ENCODE measurements around the gene PHAF1. TPM values are rescaled to one million over a fixed set of nuclear protein-coding genes. Genes with fewer than 3 reads are reported as not detected.

PHAF1 gene
- total RNA-seq, 4 donors from 2014 or later, result 44.0 to 60.9 (median 53.1) TPM

DNA sequence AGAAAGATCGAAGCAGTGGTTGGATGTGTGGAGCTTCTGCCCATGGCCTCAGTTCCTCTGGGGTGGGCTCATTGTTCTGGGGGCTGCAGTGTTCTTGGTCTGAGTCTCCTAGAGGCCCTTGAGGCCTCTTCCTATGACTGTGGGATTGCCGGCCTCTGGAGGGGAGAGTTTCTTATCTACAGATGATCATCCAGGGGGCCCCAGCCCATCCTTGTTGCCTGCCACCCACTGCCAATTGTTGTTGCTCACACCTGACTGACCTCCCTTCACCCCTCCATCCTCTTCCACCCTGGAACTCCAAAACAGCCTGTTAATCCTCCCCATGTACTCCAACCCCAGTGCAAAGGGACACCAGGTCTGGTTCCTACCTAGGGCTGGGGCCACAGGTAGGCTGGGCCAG lies 35.2 kb downstream of the PHAF1 start:
- peaks cover 85% of the 10 kb centered on the region for H3K36me3 ChIP-seq

DNA sequence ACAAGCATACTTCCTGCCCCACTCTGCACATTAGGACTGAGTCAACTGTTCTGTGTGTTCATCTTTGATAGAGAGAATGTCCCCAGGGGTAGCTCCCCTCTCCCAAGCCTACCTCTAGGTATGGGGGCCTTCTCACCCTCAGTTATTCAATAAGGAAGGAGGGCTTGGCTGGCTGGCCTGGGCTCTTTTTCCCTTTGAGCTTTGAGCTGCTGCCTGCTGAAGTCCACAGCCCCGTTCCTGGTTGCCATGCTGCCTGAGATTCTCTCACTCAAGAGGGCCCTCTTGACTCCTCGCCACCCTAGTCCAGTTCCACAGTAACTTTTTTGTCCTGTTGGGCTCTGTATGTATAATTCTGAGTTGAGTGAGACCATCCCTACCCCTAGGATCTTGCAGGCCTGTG lies 36.0 kb downstream of the PHAF1 start:
- 93% methylated on average over 2 of the region's 2 CpGs for WGBS
- DNase-seq (ENCODE audit: low spot score in 2 of 2), result no peak
- Histone ChIP-seq H3K27ac (no peak overlapping the region), H3K9me3 (no peaks in the 10 kb centered on the region), H3K4me1 (peaks cover 15% of the 10 kb centered on the region), H3K36me3 (peaks cover 77% of the 10 kb centered on the region), H3K27me3 (no peaks in the 10 kb centered on the region), H3K4me3 (no peak overlapping the region)
- TF ChIP-seq, protein P1, sequence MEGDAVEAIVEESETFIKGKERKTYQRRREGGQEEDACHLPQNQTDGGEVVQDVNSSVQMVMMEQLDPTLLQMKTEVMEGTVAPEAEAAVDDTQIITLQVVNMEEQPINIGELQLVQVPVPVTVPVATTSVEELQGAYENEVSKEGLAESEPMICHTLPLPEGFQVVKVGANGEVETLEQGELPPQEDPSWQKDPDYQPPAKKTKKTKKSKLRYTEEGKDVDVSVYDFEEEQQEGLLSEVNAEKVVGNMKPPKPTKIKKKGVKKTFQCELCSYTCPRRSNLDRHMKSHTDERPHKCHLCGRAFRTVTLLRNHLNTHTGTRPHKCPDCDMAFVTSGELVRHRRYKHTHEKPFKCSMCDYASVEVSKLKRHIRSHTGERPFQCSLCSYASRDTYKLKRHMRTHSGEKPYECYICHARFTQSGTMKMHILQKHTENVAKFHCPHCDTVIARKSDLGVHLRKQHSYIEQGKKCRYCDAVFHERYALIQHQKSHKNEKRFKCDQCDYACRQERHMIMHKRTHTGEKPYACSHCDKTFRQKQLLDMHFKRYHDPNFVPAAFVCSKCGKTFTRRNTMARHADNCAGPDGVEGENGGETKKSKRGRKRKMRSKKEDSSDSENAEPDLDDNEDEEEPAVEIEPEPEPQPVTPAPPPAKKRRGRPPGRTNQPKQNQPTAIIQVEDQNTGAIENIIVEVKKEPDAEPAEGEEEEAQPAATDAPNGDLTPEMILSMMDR (IDR thresholded peaks at IDR 0.05), result no peak
- no peak for TF ChIP-seq POLR2A (IDR thresholded peaks at IDR 0.05)
- no peak for TF ChIP-seq EP300 (IDR thresholded peaks at IDR 0.05)
- TF ChIP-seq POLR2AphosphoS5 (IDR thresholded peaks at IDR 0.05), result no peak

More for the DNA sequence above, 35.2 kb downstream of the PHAF1 start:
- no peak for DNase-seq (ENCODE audit: low spot score in 2 of 2)
- 100% methylated on average over 2 of the region's 2 CpGs for WGBS
- Histone ChIP-seq H3K9me3 (no peaks in the 10 kb centered on the region), H3K27me3 (no peaks in the 10 kb centered on the region), H3K4me1 (peaks cover 7% of the 10 kb centered on the region), H3K4me3 (no peak overlapping the region), H3K27ac (no peak overlapping the region)
- no peak for TF ChIP-seq POLR2AphosphoS5 (IDR thresholded peaks at IDR 0.05)
- TF ChIP-seq, protein P1 (IDR thresholded peaks at IDR 0.05), result no peak
- TF ChIP-seq EP300 (IDR thresholded peaks at IDR 0.05), result no peak
- no peak for TF ChIP-seq POLR2A (IDR thresholded peaks at IDR 0.05)

DNA sequence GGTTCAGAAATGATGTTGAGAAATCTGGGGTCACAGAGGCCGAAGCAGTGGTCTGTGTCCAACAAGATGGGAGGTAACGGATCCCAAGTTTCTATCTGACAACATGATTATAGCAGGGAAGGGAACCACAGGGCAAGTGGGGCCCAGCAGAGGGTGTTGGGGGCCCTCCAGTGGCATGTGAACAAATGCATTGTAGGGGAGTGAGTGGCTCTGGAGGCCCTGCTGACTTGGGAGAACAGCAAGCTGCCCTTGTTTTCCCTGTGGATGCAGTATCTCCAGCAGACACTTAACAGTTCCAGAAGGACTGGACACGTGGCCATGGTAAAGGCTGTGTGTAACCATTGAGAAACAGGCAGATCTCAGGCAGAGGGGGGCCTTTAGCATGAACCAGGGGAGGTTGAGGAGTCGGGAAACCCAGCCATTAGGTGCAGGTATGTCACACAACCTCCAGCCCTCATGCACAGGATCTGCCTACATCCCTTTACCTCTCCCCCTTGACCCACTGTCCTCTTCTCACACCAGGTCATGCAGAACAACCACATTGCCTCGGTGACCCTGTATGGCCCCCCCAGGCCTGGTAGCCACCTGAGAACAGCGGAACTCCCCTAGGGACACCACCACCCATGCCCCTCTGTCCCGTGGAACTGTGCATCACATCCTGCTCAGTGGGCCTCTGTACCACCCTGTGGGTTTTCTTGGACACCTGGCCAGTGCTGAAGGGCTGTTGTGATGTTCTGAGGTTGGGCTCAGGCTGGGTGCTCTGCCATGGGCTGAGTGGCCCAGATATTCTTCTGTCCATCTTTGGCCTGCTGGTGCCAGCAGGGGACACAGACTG lies 37.0 kb downstream of the PHAF1 start:
- Histone ChIP-seq H3K9me3 (no peaks in the 10 kb centered on the region), H3K4me1 (peaks cover 23% of the 10 kb centered on the region), H3K27ac (no peak overlapping the region), H3K4me3 (no peak overlapping the region), H3K27me3 (no peaks in the 10 kb centered on the region), H3K36me3 (peaks cover 67% of the 10 kb centered on the region)
- 80% methylated on average over 7 of the region's 7 CpGs for WGBS
- no peak for DNase-seq (ENCODE audit: low spot score in 2 of 2)
- TF ChIP-seq POLR2AphosphoS5 (IDR thresholded peaks at IDR 0.05) (no peak), POLR2A (IDR thresholded peaks at IDR 0.05) (no peak), EP300 (IDR thresholded peaks at IDR 0.05) (no peak)
- TF ChIP-seq, protein P1 (IDR thresholded peaks at IDR 0.05), result no peak

DNA sequence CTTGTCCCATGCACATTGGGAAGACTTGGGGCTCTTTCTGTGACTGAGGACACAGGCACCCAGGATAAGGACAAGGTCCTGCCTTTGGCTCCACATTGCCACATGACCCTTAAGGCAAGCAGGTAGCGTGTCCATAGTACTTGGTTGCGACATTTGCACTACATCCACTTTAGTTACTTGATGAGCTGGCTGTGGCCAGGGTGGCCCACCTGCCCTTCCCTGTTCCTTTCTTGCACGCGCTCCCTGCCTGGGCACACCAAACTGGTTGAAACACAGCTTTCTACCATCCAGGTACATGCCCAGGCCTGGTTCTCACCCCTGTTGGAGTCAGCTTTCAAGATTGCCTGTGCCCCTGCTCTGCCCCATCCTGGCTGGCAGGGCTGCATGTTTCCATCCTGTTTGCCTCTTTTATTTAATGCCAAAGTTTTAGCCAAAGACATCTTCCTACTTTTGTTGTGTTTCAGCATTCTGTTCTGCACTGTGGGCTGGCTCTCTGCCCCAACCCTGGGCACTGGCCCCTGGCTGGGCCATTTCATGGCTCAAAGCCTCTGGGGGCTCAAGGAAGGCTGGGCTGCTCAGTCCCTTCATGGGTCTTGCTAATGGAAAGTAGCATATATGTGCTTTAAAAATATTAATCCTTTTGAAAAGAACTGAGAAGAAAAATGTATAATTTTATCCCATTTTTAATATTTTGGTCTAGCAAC lies 37.8 kb downstream of the PHAF1 start:
- H3K27ac ChIP-seq, result no peak overlapping the region
- no peaks in the 10 kb centered on the region for H3K9me3 ChIP-seq
- TF ChIP-seq POLR2A (IDR thresholded peaks at IDR 0.05) (no peak), POLR2AphosphoS5 (IDR thresholded peaks at IDR 0.05) (no peak), EP300 (IDR thresholded peaks at IDR 0.05) (no peak)
- TF ChIP-seq, protein P1 (IDR thresholded peaks at IDR 0.05), result no peak
- H3K4me1 ChIP-seq, result peaks cover 23% of the 10 kb centered on the region
- no peaks in the 10 kb centered on the region for H3K27me3 ChIP-seq
- no peak overlapping the region for H3K4me3 ChIP-seq
- no peak for DNase-seq (ENCODE audit: low spot score in 2 of 2)
- H3K36me3 ChIP-seq, result peaks cover 59% of the 10 kb centered on the region
- 75% methylated on average over 4 of the region's 4 CpGs for WGBS

DNA sequence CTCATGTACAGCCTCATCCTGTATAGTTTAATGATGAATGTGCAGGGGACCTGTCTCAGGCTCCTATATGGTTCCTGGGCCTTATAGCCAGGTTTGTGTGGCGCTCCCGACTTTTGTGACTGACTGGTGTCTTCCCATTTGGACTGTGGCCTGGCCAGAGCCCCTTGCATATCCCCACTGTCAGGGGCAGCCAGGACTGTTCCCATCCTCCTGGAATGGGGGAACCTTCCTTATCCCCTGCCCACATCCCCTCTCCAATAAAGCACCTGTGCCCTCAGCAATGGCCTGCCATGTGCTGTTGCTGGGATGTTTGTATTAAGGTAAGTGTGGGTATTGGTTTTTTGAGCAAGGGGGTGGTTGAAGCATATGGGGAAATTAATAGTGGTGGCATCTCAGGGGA lies 38.5 kb downstream of the PHAF1 start:
- peaks cover 52% of the 10 kb centered on the region for H3K36me3 ChIP-seq
- TF ChIP-seq POLR2A (IDR thresholded peaks at IDR 0.05) (no peak), EP300 (IDR thresholded peaks at IDR 0.05) (no peak), POLR2AphosphoS5 (IDR thresholded peaks at IDR 0.05) (no peak)
- TF ChIP-seq, protein P1 (IDR thresholded peaks at IDR 0.05), result no peak

More for the DNA sequence above, 38.5 kb downstream of the PHAF1 start:
- peaks cover 23% of the 10 kb centered on the region for H3K4me1 ChIP-seq
- H3K27ac ChIP-seq, result no peak overlapping the region
- no peak for DNase-seq (ENCODE audit: low spot score in 2 of 2)
- WGBS, result 85% methylated on average over 2 of the region's 2 CpGs
- H3K27me3 ChIP-seq, result no peaks in the 10 kb centered on the region
- H3K9me3 ChIP-seq, result no peaks in the 10 kb centered on the region
- H3K4me3 ChIP-seq, result no peak overlapping the region
